HepG2 (cell line): ENCODE data around the gene NRN1. TPM values are rescaled to one million over a fixed set of nuclear protein-coding genes. Genes with fewer than 3 reads are reported as not detected.

Source experiments
- ATAC-seq: fragments of 200-7000 bp; cut with Tn5 transposase; 3 replicates; pipeline ENCODE4 v1.9.1; 2020; ENCODE audit warnings: mild to moderate bottlenecking, moderate library complexity
- BruUV-seq: library from RNA; stranded (reverse); fragments of 400-500 nt; replicated peaks from 2 replicates; lab custom pipeline; 2021; lab: Mats Ljungman, UMichigan
- CTCF ChIA-PET: fragments of 300-600 bp; formaldehyde crosslinking; extraction: SDS; loops from one replicate; lab custom pipeline; 2021; ENCODE audit warnings: low total read pairs, inconsistent platforms, low intra/inter-chr PET ratio; lab: Yijun Ruan, JAX
- POLR2A ChIA-PET: fragments of 350-600 bp; sonication (Branson Sonifier 250); formaldehyde crosslinking; loops from one replicate; lab custom pipeline; 2020; ENCODE audit warnings: antibody characterized with exemption, inconsistent platforms; lab: Yijun Ruan, JAX
- DNase-seq: peaks from one replicate; pipeline ENCODE4 v3.0.0-alpha.2; 2015; ENCODE audit warnings: low spot score
- FAIRE-seq: peaks from 3 replicates; lab custom pipeline; 2011; peaks lifted over from hg19 to GRCh38; lab: Jason Lieb, UNC
- H2AFZ ChIP-seq: one replicate; pipeline ENCODE4 v1.6.1; 2011; ENCODE audit warnings: low read length, inconsistent platforms
- H3K27ac ChIP-seq: fragments of 300-600 bp; 3 replicates; pipeline ENCODE4 v1.8.0; 2011; ENCODE audit warnings: mixed run types, mild to moderate bottlenecking, mixed read lengths, low read length, inconsistent platforms; ENCODE audit not compliant: insufficient read depth; ENCODE audit errors: extremely low read length
- H3K27me3 ChIP-seq, 2 experiments: fragments of 200-600 bp in 1 of 2; 2 replicates in 1 of 2; 3 replicates in 1 of 2; pipeline versions ENCODE4 v1.6.0 to v1.8.0; 2011; ENCODE audit warnings: low read length in 2 of 2, mild to moderate bottlenecking in 2 of 2, moderate library complexity in 2 of 2, inconsistent platforms in 1 of 2; ENCODE audit not compliant: insufficient read depth in 2 of 2, control insufficient read depth in 1 of 2
- H3K36me3 ChIP-seq, 2 experiments: fragments of 200-600 bp in 1 of 2; replicated peaks in 1 of 2; 2 replicates in 1 of 2; 3 replicates in 1 of 2; pipeline versions ENCODE4 v1.5.1 to v1.8.0; 2011; ENCODE audit warnings: low read length in 2 of 2, inconsistent platforms in 1 of 2; ENCODE audit not compliant: insufficient read depth in 2 of 2, control insufficient read depth in 1 of 2
- H3K4me1 ChIP-seq: 2 replicates; pipeline ENCODE4 v1.5.1; 2012; ENCODE audit warnings: low read length, inconsistent platforms; ENCODE audit not compliant: insufficient read depth
- H3K4me2 ChIP-seq: 2 replicates; pipeline ENCODE4 v1.6.0; 2011; ENCODE audit warnings: low read depth, low read length, inconsistent platforms
- H3K4me3 ChIP-seq, 3 experiments: fragments of 200-600 bp in 1 of 3; sonication (generic), shearing (Covaris generic) in 1 of 3; replicated peaks in 1 of 3; 2 replicates each; pipeline ENCODE4 v1.5.1; 2011 to 2016; ENCODE audit warnings: low read length in 3 of 3, inconsistent platforms in 2 of 3, low read depth in 2 of 3, mild to moderate bottlenecking in 2 of 3, control low read depth in 1 of 3, mixed read lengths in 1 of 3; ENCODE audit not compliant: insufficient read depth in 1 of 3
- H3K79me2 ChIP-seq: one replicate; pipeline ENCODE4 v1.6.1; 2011; ENCODE audit warnings: low read length, inconsistent platforms; ENCODE audit not compliant: insufficient read depth
- H3K9ac ChIP-seq: 2 replicates; pipeline ENCODE4 v1.6.0; 2011; ENCODE audit warnings: mild to moderate bottlenecking, low read depth, low read length, inconsistent platforms; ENCODE audit not compliant: insufficient read depth
- H3K9me3 ChIP-seq: 2 replicates; pipeline ENCODE4 v1.5.1; 2012; ENCODE audit warnings: mild to moderate bottlenecking, low read length
- H4K20me1 ChIP-seq: 2 replicates; pipeline ENCODE4 v1.6.0; 2011; ENCODE audit warnings: inconsistent platforms, mild to moderate bottlenecking, low read length, moderate library complexity; ENCODE audit not compliant: insufficient read depth
- EZH2 ChIP-seq: conservative IDR thresholded peaks from 2 replicates; pipeline ENCODE4 v1.6.1; 2012; ENCODE audit warnings: mild to moderate bottlenecking, low read depth, low read length, moderate library complexity
- HMGA1 ChIP-seq: sonication (generic); formaldehyde crosslinking; conservative IDR thresholded peaks from 2 replicates; pipeline ENCODE4 v1.4.0; 2020; ENCODE audit warnings: missing genetic modification reagents
- KAT8 ChIP-seq: IDR thresholded peaks from 2 replicates; pipeline ENCODE4 v1.6.1; 2016; ENCODE audit warnings: missing genetic modification reagents, missing compliant biosample characterization
- MYC ChIP-seq: sonication (generic); formaldehyde crosslinking; IDR thresholded peaks from 2 replicates; pipeline ENCODE4 v1.9.0; 2021; ENCODE audit warnings: missing genetic modification reagents, borderline replicate concordance
- NFKB2 ChIP-seq: sonication (generic); formaldehyde crosslinking; IDR thresholded peaks from 2 replicates; pipeline ENCODE4 v1.4.0; 2020; ENCODE audit warnings: missing genetic modification reagents, borderline replicate concordance
- PHF8 ChIP-seq: sonication (generic); formaldehyde crosslinking; IDR thresholded peaks from 2 replicates; pipeline ENCODE4 v1.5.0; 2020; ENCODE audit warnings: missing genetic modification reagents
- ZBTB38 ChIP-seq: sonication (generic); formaldehyde crosslinking; IDR thresholded peaks from 2 replicates; pipeline ENCODE4 v1.5.1; 2020; ENCODE audit warnings: mild to moderate bottlenecking, missing genetic modification reagents
- ZBTB7B ChIP-seq: sonication (generic); formaldehyde crosslinking; IDR thresholded peaks from 2 replicates; pipeline ENCODE4 v1.4.0; 2020; ENCODE audit warnings: missing genetic modification reagents
- ZNF510 ChIP-seq: sonication (generic); formaldehyde crosslinking; IDR thresholded peaks from 2 replicates; pipeline ENCODE4 v1.4.0; 2020; ENCODE audit warnings: low read depth, mild to moderate bottlenecking, missing genetic modification reagents
- WGBS: methylation state at CpG from one replicate; pipeline ENCODE4 v1.1.6; 2017; ENCODE audit warnings: low lambda C conversion rate; 5-methylcytosine and 5-hydroxymethylcytosine counted together
- in situ Hi-C: cut with HindIII; loops from 2 replicates; pipeline ENCODE4 v1.10.0; 2017; ENCODE audit warnings: low pct_unique_long_range_greater_than_20kb; ENCODE audit not compliant: extremely low pct_ligation_motif_present
- intact Hi-C: fragments of 100-400 bp; cut with micrococcal nuclease; formaldehyde crosslinking; loops from one replicate; pipeline ENCODE4 v1.10.0; 2022; ENCODE audit not compliant: unreplicated experiment
- polyA plus RNA-seq, 8 experiments: library from polyadenylated mRNA; depleted of rRNA in 3 of 8; stranded (reverse) in 7 of 8; unstranded in 1 of 8; fragments of >200 nt; fragmentation: Illumina TruSeq in 4 of 8; extraction: Trizol in 4 of 8; gene quantifications; 2 replicates each; pipeline versions ENCODE4 v1.2.1 to v1.2.3, GENCODE V29; 2011 to 2016; ENCODE audit warnings: low read depth in 4 of 8, missing spikeins in 1 of 8, mixed read lengths in 1 of 8; ENCODE audit not compliant: insufficient read depth in 1 of 8
- total RNA-seq, 5 experiments: library from RNA; depleted of rRNA; stranded (reverse); fragments of >200 nt; fragmentation: Illumina TruSeq; extraction: Trizol; gene quantifications; 2 replicates each; pipeline ENCODE4 v1.2.3, GENCODE V29; 2016; ENCODE audit warnings: low read depth in 1 of 5
- TF ChIP-seq, protein P1 (sequence below): sonication (generic); formaldehyde crosslinking; IDR thresholded peaks from 2 replicates; pipeline ENCODE4 v1.4.0; 2020; ENCODE audit warnings: missing genetic modification reagents, borderline replicate concordance
- TF ChIP-seq, protein P2 (sequence below): sonication (generic); formaldehyde crosslinking; IDR thresholded peaks from 2 replicates; pipeline ENCODE4 v1.4.0; 2020; ENCODE audit warnings: missing genetic modification reagents
- TF ChIP-seq, protein P3 (sequence below): sonication (generic); formaldehyde crosslinking; IDR thresholded peaks from 2 replicates; pipeline ENCODE4 v1.8.0; 2022; ENCODE audit warnings: missing genetic modification reagents, mild to moderate bottlenecking, borderline replicate concordance
- TF ChIP-seq, protein P4 (sequence below): IDR thresholded peaks from 2 replicates; pipeline ENCODE4 v1.6.1; 2012; ENCODE audit warnings: inconsistent platforms
- TF ChIP-seq, protein P5 (sequence below): sonication (generic); formaldehyde crosslinking; IDR thresholded peaks from 2 replicates; pipeline ENCODE4 v1.5.0; 2020; ENCODE audit warnings: mild to moderate bottlenecking, missing genetic modification reagents, moderate library complexity

NRN1 gene
- total and polyA plus RNA-seq, 2 of the 13 experiments (the other 11 are each of a cell fraction or from before 2014, with no cell fraction given), result 0.11 TPM; not detected in 1

DNA sequence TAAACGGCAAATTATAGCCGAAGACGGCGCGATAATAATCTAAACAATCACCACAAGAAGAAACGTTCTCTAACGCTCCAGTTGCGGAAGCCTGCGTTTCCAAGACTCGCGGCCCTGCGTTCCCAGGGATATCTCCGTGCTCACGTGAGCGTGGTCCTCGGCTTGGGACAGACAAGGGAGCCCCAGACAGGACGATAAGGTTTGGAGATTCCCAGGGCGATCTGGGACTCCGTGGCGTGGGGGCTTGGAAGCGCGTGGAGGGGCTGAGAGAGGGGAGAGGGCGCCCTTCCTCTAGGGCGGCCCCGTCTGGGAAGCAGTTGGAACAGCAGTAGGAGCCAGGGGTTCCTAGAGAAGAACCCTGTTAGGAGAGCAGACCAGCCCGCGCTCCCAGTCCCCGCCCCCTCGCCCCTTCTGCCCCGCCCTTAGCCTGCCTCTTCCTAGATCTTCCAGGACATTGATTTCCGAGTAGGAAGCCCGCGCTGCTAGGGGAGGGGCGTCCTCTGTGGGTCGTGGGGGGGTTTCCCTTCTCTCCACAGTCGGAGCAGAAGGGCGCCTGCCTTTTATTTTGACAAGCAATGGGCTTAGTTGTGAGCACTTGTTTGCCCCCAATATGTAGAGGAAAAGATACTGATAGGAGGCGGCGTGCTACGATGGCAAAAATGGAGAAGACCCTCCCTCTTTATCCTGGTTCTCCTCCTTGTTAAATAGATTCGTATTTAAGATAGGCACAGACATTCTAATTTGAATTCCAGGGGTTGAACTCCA is 10.6 kb downstream of the NRN1 start:
- intact Hi-C loops, result no loop called here
- H3K27ac ChIP-seq, result no peak overlapping the region
- H3K36me3 ChIP-seq, result no peaks in the 10 kb centered on the region
- peaks cover 14% of the 10 kb centered on the region for H3K4me1 ChIP-seq
- H3K4me3 ChIP-seq, result peak overlapping the region; percentile 75 to 99 (median 85)
- FAIRE-seq (no peak), ATAC-seq (peak; percentile 85), DNase-seq (peak; percentile 39)
- H3K4me2 ChIP-seq, result peak overlapping the region; percentile 93
- BruUV-seq, result no TSS peak
- H4K20me1 ChIP-seq, result no peaks in the 10 kb centered on the region
- ChIA-PET CTCF (no interaction called here), POLR2A (no interaction called here)
- no peaks in the 10 kb centered on the region for H3K79me2 ChIP-seq
- peak overlapping the region; percentile 74 for H2AFZ ChIP-seq
- peaks cover 11 to 87% of the 10 kb centered on the region in 2 experiments for H3K27me3 ChIP-seq
- H3K9ac ChIP-seq, result peak overlapping the region; percentile 49; the same call in 1 of the 2 replicates
- WGBS, result 30% methylated on average over 36 of the region's 41 CpGs
- in situ Hi-C loops, result no loop called here
- H3K9me3 ChIP-seq, result no peaks in the 10 kb centered on the region
- 0 out of 2 replicates have a peak, but pooled peaks have one; percentile 17 for TF ChIP-seq ZBTB7B
- TF ChIP-seq, protein P1, sequence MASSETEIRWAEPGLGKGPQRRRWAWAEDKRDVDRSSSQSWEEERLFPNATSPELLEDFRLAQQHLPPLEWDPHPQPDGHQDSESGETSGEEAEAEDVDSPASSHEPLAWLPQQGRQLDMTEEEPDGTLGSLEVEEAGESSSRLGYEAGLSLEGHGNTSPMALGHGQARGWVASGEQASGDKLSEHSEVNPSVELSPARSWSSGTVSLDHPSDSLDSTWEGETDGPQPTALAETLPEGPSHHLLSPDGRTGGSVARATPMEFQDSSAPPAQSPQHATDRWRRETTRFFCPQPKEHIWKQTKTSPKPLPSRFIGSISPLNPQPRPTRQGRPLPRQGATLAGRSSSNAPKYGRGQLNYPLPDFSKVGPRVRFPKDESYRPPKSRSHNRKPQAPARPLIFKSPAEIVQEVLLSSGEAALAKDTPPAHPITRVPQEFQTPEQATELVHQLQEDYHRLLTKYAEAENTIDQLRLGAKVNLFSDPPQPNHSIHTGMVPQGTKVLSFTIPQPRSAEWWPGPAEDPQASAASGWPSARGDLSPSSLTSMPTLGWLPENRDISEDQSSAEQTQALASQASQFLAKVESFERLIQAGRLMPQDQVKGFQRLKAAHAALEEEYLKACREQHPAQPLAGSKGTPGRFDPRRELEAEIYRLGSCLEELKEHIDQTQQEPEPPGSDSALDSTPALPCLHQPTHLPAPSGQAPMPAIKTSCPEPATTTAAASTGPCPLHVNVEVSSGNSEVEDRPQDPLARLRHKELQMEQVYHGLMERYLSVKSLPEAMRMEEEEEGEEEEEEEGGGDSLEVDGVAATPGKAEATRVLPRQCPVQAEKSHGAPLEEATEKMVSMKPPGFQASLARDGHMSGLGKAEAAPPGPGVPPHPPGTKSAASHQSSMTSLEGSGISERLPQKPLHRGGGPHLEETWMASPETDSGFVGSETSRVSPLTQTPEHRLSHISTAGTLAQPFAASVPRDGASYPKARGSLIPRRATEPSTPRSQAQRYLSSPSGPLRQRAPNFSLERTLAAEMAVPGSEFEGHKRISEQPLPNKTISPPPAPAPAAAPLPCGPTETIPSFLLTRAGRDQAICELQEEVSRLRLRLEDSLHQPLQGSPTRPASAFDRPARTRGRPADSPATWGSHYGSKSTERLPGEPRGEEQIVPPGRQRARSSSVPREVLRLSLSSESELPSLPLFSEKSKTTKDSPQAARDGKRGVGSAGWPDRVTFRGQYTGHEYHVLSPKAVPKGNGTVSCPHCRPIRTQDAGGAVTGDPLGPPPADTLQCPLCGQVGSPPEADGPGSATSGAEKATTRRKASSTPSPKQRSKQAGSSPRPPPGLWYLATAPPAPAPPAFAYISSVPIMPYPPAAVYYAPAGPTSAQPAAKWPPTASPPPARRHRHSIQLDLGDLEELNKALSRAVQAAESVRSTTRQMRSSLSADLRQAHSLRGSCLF (CRISPR knock-in tag), result no peak
- TF ChIP-seq, protein P2, sequence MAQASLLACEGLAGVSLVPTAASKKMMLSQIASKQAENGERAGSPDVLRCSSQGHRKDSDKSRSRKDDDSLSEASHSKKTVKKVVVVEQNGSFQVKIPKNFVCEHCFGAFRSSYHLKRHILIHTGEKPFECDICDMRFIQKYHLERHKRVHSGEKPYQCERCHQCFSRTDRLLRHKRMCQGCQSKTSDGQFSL (CRISPR knock-in tag), result peak; percentile 29; the same call in 1 of the 2 replicates
- TF ChIP-seq, protein P3, sequence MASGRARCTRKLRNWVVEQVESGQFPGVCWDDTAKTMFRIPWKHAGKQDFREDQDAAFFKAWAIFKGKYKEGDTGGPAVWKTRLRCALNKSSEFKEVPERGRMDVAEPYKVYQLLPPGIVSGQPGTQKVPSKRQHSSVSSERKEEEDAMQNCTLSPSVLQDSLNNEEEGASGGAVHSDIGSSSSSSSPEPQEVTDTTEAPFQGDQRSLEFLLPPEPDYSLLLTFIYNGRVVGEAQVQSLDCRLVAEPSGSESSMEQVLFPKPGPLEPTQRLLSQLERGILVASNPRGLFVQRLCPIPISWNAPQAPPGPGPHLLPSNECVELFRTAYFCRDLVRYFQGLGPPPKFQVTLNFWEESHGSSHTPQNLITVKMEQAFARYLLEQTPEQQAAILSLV, result no peak
- TF ChIP-seq, protein P4, sequence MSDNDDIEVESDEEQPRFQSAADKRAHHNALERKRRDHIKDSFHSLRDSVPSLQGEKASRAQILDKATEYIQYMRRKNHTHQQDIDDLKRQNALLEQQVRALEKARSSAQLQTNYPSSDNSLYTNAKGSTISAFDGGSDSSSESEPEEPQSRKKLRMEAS, result 0 out of 2 replicates have a peak, but pooled peaks have one; percentile 7
- TF ChIP-seq KAT8, result 0 out of 2 replicates have a peak, but pooled peaks have one; percentile 13
- TF ChIP-seq MYC, result 0 out of 2 replicates have a peak, but pooled peaks have one; percentile 18
- TF ChIP-seq EZH2, result 0 out of 2 replicates have a peak, but pooled peaks have one; percentile 65
- peak; percentile 59; the same call in 1 of the 2 replicates for TF ChIP-seq ZBTB38
- TF ChIP-seq, protein P5, sequence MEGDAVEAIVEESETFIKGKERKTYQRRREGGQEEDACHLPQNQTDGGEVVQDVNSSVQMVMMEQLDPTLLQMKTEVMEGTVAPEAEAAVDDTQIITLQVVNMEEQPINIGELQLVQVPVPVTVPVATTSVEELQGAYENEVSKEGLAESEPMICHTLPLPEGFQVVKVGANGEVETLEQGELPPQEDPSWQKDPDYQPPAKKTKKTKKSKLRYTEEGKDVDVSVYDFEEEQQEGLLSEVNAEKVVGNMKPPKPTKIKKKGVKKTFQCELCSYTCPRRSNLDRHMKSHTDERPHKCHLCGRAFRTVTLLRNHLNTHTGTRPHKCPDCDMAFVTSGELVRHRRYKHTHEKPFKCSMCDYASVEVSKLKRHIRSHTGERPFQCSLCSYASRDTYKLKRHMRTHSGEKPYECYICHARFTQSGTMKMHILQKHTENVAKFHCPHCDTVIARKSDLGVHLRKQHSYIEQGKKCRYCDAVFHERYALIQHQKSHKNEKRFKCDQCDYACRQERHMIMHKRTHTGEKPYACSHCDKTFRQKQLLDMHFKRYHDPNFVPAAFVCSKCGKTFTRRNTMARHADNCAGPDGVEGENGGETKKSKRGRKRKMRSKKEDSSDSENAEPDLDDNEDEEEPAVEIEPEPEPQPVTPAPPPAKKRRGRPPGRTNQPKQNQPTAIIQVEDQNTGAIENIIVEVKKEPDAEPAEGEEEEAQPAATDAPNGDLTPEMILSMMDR (CRISPR knock-in tag), result peak; percentile 54
- TF ChIP-seq PHF8, result 0 out of 2 replicates have a peak, but pooled peaks have one; percentile 26
- 0 out of 2 replicates have a peak, but pooled peaks have one; percentile 30 for TF ChIP-seq NFKB2 (CRISPR knock-in tag)
- no peak for TF ChIP-seq HMGA1
- no peak for TF ChIP-seq ZNF510
